Activated CD4-positive, CD25-positive, alpha-beta regulatory T cell treated with anti-CD3 and anti-CD28 coated beads, Interleukin-2, amount 50 U/mL, for 24 hours (primary cell): ENCODE data around the gene SIK3.

Experiments
- ATAC-seq, 2 donors: fragments of 150-1000 bp; cut with Tn5 transposase; one replicate each; pipeline ENCODE4 v1.10.0; 2021; ENCODE audit warnings: mild to moderate bottlenecking in 1 of 2, moderate library complexity in 1 of 2

The SIK3 gene

DNA sequence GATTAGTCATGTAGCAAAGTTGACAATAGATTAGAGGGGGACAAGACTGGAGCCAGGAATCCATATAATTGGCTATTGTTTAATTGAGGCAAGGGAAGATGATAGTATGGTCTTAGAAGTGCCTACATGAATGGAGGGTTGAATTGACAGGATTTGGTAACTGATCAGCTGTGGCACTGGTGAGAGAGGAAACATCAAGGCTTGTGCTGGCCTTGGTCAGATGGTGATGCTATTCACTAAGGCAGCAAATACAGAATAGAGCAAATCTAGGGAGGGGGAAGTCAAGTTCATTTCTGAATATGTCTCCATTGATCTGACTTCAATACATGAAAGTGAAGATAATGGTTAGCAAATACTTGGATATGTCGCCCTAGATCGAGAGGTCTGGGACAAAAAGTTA is 206.5 kb downstream of the SIK3 start:
- ATAC-seq: no peak

DNA sequence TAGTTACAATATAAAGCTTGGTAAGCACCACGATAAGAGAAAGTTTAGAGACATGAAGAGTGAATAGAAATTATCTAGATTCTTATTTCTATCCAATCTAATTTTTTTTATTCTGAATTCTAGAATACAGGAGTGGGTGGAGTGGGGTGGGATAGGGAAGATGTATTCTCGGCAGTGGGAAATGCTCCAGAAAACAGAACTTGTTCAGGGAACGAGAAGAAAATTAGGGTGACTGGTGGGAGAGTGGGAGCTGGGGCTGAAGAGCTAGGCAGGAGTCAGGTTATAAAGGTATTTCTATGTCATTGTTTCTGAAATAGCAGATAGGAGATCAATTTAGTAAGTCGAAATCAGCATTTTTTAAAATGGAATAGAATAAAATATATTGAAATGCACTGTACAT is 207.6 kb downstream of the SIK3 start:
- no peak for ATAC-seq

DNA sequence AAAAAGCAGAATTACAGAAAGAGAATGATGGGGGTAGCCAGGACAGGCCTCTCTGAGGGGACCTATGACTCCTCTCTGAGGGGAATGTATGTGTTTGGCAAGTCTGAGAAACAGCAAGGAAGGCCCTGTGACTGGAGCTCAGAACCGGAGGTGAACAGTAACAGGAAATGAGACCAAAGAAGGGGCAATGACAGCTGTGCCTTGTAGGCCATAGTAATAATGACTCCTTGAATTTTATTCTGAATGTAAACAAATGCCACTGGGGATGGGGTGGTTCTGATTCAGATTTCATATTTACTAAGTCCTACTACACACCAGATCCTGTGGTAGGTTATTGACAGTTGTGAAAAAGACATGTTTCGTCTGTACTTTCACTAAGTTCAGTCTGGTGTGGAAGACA is 208.0 kb downstream of the SIK3 start:
- peak; percentile 68 to 69 for ATAC-seq

DNA sequence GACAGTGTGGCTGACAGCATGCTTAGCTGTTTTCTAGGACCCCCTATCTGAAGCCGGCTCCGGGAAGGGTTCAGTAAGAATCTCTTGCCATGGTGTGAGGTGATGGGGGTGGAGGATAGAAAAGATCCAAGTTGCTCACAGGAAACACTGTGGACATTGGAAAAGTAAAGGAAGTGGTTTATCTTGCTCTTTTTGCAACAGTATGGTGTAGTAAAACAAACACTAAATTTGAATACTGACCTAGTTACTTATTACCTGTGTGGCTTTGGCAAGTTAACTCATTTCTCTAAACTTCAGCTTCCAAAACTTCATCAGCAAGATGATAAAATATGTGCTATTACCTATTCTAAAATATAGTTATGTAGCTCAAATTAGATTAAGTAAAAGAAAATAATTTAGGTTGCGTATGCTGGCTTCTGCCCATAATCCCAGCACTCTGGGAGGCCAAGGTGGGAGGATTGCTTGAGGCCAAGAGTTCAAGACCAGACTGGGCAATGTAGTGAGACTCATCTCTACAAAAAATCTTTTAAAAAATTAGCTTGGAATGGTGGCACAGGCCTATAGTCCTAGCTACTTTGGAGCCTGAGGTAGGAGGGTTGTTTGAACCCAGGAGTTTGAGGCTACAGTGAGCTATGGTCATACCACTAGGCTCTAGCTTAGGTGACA is 209.2 kb downstream of the SIK3 start:
- ATAC-seq: no peak

DNA sequence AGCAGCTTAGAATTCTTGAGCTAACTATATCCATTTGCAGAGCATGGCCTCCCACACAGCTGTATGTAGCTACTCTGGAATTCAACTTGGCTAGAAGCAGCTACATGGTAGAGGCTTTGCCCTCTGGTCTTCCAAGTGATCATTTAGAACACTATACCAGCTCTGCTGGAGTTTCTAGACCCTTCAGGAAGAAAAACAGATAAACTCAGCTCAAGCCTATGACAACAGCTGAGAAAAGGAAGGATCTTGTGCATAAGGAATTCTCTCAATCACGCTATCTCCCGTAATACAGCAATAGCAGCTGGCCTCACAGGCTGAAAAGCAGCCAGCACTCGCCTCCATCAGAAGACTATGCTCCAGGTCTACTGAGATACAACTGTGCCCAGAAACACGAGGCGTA is 210.2 kb downstream of the SIK3 start:
- no peak for ATAC-seq

DNA sequence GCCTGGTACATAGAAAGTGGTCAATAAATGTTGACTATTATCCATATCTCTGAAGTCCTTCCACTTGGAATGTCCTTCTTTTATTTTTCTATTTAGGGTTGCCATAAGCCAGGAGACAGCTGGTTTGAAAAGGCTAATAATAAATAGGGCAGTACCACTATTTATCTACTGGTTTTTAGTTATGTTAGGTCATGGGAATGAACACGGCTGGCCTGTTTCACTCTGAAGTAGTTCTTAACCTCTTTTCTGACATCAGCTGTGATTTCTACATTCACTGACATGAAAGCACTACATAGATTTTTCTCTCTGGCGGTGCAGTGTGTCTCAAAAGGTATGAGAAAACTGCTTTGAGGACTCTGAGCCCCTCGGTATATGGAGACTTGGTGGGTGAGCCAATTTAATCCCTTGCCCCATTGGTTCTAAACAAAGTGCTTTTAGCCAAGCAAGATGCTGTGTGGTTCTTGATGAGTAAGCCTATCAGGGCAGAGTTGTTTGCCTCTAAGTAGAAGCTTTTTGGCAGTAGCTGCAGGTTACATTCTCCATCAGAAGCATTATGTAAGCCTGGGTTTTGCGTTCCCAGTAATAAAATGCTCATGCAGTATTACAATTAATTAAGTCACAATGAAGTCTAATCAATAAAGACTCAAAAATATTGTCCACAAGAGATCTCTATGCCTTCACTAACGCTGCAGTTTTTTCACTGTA is 212.1 kb downstream of the SIK3 start:
- ATAC-seq: no peak

DNA sequence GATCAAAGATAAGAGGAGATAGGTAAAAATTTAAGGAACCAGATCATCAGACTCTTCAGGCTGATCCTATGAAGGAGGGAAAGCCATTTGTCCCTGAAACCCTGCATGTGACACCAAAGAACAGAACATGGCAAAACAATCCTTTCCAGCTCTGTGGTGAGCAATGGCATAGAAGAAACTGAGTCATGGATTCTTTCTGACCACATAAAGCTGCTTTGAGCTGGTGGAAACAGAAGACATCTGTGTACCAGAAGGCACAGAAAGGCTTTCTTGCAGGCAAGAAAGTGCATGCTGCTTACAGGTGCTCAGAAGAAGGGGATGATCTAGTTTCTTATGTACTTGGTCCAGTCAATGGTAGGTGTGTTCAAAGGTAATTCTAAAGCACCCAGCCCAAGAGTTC is 215.8 kb downstream of the SIK3 start:
- peak; percentile 53 to 66 for ATAC-seq

DNA sequence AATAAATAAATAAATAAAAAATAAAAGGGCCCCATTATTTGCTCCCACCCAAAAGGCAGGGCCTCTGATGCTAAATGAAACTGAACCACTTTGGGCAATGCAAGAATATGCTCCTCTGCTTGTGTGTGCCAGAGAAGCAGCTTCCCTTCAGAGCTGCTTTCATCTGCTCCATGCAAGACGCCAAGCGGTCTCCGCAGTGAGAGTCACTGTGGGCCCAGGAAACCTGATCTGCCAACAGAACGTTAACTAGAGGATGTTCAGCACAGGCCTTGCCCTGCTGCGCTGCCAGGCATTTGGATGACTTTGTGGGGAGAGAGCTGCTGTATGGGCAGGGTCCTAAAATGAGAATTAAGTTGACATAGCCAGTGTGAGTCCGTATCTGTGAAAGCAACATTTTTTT is 217.1 kb downstream of the SIK3 start:
- no peak for ATAC-seq

DNA sequence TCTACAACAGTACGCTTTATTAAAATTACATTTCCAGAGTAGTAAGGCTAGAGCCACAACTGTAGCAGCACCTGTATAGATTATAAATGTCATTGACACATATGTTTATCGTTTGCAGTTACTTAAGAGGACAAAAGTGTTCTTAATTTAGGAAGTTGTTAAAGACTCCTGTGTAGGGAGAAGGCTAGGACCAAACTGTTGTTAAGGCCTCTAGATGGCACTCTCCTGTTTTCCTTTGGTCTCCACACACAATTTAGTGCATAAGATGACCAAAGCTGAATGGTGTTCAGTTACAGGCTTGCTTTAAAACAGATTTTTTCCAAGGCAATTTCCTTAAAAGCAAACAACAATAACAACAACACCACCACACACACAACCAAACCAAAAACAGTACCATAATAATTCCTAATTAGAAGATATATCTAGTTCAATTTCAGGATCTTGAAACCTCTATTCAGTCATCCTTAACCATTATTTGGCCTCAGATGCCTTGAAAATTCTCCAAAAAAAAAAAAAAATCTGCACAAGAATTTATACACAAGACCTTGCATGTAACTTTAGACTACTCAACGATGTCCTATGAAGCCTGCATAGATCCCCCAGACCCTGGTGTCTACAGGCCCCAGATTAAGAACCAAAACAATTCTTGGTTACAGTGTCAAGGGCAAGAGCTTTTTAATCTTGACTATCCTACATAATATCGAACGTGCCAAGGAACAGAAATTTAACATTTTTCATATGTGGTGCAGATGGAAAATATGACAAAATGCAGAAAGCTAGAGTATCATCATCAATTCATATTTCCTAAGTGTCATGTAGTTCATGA is 218.2 kb downstream of the SIK3 start:
- peak in 1 of 2 donors; percentile 58 for ATAC-seq

DNA sequence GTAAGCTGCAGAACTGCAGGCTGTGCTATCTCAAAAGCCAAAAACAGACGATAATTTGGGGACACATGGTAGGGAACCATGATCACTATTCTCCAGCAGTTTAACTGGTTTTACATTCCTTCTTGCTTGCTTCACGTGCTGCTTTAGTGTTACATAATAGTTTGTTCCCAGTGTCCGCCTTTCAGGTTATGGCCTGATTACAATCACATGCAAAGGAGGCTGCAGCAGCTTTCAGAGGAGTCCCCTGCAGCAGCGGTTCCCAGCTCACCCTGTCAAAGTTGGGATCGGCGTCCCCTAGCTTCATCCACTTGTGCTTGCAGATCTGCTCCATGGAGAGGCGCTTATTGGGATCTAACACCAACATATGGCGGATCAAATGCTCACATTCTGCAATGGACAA is 221.6 kb downstream of the SIK3 start:
- ATAC-seq: no peak

DNA sequence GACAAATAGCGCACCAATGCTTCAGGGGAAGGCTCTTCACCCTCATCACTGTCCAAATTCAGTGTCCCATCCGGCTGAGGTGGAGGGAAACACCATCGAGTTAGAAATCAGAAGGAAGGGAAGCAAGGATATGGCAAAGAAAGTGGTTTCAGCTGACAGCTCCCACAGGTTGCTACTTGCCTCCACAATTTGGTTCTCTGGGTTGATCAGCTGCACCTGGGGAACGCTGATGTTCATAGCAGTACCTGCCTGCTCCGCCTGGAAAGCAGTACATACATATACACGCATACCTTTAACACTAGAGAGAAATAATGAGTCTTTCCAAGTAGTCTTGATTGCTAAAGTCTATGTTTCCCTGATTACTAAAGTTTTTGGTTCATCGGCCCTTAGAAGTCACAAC is 223.0 kb downstream of the SIK3 start:
- no peak for ATAC-seq

DNA sequence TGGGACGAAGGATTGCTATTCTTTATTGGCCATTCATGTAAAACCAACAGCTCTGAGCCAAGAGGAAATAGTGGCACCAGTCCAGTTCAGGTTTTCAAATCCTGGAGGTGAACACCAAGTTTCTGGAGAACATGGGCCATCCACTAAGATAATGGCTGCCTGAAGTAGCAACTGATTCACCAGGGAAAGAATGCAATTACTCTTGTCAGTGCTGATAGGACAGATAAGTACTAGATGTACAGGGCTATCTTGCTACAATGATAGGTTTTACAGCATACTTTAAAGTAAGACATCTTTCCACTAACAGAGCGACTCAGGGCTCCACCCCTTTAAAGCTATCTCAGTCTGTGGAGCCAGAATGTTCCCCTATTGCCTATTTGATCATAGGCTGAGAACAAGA is 224.0 kb downstream of the SIK3 start:
- ATAC-seq: no peak

DNA sequence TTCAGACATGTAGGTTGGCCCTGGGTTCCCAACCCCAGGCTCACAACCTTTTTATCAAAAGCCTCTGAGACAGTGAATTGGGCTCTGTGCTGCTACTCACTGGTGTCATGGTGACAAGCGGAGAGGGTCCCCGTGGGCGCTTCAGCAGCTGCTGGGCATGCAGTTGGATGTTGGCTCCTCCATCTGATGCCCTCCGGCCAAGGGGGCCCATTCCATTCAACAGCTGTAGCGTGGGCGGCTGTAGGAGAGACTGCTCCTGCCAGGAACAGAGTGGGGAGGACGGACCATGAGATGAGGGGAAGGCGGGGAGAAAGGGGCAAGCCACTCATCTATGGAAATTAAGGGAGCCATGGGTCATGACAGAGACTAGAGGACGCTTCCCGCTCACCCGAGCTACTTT is 224.8 kb downstream of the SIK3 start:
- ATAC-seq: no peak

DNA sequence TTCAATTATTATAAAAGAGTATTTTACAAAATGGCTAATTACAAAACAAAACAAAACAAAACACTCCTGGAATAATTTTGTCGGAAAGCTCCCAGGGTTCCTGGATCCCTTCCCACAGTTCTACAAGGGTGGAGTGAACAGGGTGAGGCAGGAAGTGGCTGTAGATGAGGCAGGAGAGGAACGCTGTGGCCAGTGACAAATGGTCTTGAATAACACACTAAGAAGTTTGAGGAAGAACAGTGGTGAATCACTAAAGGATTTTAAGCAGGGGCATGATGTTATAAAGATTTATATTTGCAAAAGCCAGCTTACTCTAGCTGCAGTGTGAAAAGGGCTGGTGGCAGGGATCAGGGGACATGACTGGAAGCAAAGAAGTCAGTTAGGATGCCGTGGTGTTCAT is 227.0 kb downstream of the SIK3 start:
- no peak for ATAC-seq

DNA sequence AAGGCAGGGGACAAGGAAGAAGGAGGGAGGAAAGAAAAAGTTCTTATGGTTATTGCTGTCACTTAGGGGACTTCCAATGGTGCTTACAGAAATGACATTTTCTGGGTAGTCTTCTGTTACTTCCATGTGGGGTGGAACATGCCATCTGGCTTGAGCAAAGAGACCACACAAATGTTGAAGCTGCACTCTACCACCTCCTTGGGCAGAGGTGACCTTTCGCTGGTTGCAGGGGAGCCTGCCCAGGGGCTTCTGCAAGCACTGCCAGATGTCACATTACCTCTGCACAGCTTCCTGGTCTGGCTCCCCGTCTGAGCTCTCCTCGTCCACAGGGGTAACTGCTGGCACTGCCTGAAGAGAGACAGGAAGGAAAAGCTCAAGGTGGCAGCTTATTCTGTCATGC is 228.2 kb downstream of the SIK3 start:
- ATAC-seq: no peak

DNA sequence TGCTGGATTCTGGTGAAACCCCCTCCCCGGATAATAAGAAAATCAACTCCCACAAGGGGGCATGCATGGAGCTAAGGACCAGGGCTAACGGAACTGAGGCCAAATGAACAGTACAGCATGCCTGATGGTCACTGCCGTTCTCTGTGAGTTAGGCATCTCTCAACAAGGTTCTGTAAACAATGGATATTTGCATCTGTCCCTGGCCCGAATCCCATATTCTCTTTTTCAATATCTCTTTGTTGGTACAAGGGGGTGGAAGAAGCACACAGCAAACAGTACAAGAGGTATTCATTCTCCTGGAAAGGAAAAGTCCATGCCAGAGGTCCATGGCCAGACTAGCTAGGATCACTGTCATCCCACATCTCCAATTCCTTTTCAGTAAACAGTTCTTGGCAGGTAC is 228.6 kb downstream of the SIK3 start:
- no peak for ATAC-seq

DNA sequence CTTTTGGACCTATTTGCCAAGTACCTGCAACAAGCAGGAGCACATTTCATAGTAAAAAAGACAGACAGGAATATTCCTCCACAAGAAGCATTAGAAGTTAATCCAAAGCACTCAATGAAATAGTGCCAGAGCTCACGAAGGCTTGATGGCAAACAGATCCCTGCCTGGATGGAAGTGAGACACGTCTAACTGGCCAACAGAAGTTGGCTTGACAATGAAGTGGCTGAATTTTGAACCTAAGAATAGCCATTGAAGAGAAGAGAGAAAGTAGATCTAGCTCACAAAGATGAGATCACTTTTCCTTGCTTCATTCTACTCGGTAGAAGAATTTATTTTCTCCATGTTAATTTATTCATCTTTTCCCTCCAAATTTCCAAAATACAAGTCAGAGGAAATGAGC is 230.2 kb downstream of the SIK3 start:
- ATAC-seq: no peak

DNA sequence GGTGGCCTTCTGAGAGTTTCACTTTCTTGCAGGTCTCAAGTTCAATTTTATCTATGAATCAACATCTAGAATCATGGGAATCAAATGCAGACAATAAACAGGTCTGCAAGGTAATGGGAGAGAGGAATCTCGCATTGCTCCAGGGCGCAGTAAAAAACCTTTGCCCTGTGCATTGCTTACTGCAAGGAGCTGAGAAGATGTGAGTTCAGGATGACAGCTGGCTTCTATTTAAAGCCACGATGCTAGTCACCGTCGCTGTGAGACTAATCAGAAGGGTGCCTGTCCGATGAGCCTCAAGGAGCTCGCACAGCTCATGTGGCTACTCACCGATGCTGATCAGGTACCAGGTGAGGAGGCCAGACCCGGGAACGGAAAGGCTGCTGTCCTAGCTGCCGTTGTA is 230.6 kb downstream of the SIK3 start:
- no peak for ATAC-seq

DNA sequence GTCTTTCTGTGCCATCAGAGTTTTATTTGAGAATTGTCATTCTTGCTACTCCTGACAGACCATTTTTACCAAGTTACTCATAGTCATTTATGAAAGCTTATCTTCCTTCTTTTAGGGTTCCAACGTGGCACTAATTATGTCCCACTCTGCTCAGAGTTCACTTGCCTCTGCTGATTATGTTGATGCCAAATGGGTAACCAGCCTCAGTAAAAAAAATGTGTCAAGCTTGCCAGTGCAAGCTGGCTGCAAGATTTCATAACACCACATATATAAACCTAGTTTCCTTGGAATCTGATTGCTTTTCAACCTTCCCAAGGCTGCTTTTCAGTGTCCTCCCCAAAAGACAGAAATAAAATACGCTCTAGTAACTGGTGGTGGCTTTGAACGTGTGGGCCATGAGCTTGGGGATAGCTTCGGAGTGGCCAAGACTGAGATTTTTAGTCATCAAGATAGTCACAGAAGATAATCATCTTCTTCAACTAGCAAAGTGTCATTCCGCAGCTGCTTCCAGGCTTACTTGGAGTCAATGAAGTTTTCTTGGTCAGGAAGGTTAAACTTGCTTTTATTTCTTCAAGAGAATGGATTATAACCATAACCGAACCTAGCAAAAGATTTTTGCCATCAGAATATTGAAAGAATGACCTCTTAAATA is 231.3 kb downstream of the SIK3 start:
- no peak for ATAC-seq

DNA sequence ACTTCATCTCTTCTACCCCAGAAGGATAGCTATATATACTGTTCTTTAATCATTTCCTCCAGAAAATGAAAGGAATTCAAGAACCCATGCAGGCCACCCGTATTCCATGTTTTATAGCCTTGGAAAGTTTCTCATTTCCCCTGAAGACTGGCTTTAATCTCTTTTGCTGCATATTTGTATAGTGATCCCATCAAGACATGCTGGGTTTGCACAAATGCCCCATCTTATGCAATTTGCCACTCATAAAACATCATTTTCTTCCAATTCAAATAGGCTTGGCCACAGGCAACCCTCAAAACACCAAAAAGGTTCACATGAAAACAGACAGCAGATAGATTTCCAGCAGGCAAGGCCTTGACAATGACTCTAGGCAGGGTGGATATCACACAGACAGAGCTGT is 232.5 kb downstream of the SIK3 start:
- ATAC-seq: no peak

DNA sequence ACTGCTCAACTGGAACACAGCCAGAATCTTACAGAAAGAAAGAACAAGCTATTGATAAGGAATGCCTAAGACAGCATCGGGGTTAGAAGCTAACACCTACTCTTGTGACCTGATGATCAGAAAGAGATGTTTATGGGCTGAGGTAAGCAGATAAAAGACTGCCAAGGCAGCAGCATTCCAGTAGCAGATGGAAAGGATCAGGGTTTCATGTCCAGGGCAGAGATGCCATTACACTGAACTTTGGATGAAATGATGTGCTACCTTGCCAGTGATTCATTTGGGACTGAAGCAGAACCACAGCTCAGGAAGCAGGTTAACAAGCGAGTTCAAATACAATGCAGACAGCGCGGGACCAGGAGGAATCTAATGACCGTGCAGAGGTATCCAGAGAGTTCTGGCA is 233.7 kb downstream of the SIK3 start:
- ATAC-seq: no peak

DNA sequence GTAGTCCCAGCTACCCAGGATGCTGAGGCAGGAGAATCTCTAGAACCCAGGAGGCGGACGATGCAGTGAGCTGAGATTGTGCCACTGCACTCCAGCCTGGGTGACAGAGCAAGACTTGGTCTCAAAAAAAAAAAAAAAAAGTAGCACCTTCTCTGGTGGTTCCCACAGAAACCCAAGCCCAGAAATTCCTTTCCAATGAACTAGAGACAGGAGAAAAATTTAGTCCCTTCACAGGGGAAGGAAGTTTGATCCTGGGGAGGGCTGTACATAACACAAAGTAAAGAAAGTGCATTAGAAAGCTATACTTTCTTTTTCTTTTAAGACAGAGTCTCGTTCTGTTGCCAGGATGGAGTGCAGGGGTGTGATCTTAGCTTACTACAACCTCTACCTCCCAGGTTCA is 235.3 kb downstream of the SIK3 start:
- no peak for ATAC-seq

DNA sequence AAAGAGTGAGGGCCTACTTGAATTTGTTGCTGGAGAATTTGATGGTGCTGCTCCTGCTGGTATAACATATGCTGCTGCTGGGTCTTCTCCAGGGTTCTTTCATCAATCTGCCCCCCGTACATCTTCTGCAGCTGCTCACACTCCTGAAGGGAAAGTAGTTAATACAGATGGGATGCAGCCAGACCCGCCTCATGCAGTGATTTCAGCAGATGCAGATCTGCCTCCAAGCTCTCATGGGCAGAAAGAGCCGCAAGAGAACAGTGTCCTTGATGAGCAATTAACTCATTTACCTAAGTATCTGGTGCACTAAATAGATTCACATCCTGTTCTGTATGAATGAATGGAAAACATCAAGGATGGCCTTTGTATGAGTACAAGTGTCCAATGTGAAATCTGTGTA is 236.0 kb downstream of the SIK3 start:
- ATAC-seq: no peak

DNA sequence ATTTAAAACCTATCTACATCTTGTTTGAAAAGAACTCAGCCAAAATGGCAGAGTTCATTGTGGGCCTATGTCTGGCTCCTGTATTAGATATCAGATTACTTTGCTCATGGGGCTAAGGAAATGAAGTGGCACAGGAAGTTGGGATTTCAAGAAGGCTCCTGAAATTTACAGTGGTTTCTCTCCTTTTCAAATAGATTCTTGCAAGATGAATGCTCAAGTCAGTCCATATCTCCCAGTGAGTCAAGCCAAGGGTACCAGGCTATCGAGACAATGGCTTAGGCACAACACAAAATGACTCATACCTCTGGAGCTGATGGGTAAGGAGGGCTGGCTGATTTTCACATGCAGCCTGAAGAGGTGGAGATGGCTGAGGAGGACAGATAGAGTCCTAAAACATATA is 236.7 kb downstream of the SIK3 start:
- ATAC-seq: no peak
